ENCODE results near the gene ZNF862.

DNA sequence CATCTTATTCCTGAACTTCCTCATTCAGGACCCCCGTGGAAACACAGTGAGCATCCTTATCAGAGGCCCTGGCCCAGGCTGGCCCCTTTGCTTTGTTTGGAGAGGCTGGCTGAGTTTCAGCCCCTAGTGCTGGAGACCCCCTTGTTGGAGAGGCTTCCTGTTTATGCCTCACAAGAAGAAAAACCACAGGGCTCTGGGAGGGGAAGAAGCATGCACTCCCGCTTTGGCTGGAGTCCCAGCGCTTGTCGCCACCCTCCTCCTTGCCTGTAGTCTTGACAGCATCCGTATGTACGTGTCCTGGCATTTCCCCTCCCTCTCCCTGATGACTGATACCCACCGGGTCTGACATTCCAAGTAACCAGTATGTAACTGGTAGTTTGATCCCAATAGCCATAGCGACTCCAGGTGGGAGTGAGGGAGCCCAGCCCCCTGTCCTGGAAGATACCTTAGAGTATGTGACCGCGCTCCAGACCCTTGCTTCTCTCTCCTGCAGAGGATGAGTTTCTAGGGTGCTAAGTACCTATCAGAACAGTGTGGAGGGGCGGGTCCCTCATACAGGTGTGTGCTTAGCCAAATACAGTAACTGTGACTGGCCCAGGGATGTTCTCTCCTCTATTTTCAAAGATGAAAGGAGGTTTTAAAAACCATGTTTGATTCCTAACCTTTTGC lies 28.7 kb downstream of the ZNF862 start:
- TF ChIP-seq, protein P1, sequence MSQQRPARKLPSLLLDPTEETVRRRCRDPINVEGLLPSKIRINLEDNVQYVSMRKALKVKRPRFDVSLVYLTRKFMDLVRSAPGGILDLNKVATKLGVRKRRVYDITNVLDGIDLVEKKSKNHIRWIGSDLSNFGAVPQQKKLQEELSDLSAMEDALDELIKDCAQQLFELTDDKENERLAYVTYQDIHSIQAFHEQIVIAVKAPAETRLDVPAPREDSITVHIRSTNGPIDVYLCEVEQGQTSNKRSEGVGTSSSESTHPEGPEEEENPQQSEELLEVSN (IDR thresholded peaks at IDR 0.05): no peak
- TF ChIP-seq POLR2AphosphoS5 (IDR thresholded peaks at IDR 0.05; ENCODE audit: low read depth, low read length): no peak
- TF ChIP-seq JUN (IDR thresholded peaks at IDR 0.05; ENCODE audit: low read depth, low read length): no peak
- TF ChIP-seq, protein P2, sequence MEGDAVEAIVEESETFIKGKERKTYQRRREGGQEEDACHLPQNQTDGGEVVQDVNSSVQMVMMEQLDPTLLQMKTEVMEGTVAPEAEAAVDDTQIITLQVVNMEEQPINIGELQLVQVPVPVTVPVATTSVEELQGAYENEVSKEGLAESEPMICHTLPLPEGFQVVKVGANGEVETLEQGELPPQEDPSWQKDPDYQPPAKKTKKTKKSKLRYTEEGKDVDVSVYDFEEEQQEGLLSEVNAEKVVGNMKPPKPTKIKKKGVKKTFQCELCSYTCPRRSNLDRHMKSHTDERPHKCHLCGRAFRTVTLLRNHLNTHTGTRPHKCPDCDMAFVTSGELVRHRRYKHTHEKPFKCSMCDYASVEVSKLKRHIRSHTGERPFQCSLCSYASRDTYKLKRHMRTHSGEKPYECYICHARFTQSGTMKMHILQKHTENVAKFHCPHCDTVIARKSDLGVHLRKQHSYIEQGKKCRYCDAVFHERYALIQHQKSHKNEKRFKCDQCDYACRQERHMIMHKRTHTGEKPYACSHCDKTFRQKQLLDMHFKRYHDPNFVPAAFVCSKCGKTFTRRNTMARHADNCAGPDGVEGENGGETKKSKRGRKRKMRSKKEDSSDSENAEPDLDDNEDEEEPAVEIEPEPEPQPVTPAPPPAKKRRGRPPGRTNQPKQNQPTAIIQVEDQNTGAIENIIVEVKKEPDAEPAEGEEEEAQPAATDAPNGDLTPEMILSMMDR (IDR thresholded peaks at IDR 0.05; ENCODE audit: control extremely low read depth in 1 of 3, insufficient read depth in 1 of 3, low read depth in 1 of 3, low read length in 3 of 3): no peak
- no peak for TF ChIP-seq CHD2 (IDR thresholded peaks at IDR 0.05; ENCODE audit: low read length)
